Vagina (tissue), 2 donors: ENCODE measurements around the gene TMC7.

Experiments used
- CTCF ChIP-seq, 3 experiments: fragments of 450-650 bp in 2 of 3; fragments of 200-600 bp in 1 of 3; sonication (generic) in 1 of 3; IDR thresholded peaks; one replicate each; pipeline ENCODE4 v1.5.1; 2017 to 2019; ENCODE audit warnings: antibody characterized with exemption in 3 of 3, mild to moderate bottlenecking in 2 of 3, moderate library complexity in 2 of 3
- POLR2A ChIP-seq, 2 donors: fragments of 450-650 bp; IDR thresholded peaks; one replicate each; pipeline ENCODE4 v1.6.1; 2017; ENCODE audit warnings: antibody characterized with exemption in 2 of 2, mild to moderate bottlenecking in 2 of 2, moderate library complexity in 2 of 2
- POLR2AphosphoS5 ChIP-seq, 2 donors: sonication (generic); formaldehyde crosslinking; IDR thresholded peaks; one replicate each; pipeline ENCODE4 v1.9.0; 2017; ENCODE audit warnings: antibody characterized with exemption in 2 of 2, mild to moderate bottlenecking in 2 of 2, low read depth in 1 of 2; ENCODE audit not compliant: insufficient read depth in 1 of 2

DNA sequence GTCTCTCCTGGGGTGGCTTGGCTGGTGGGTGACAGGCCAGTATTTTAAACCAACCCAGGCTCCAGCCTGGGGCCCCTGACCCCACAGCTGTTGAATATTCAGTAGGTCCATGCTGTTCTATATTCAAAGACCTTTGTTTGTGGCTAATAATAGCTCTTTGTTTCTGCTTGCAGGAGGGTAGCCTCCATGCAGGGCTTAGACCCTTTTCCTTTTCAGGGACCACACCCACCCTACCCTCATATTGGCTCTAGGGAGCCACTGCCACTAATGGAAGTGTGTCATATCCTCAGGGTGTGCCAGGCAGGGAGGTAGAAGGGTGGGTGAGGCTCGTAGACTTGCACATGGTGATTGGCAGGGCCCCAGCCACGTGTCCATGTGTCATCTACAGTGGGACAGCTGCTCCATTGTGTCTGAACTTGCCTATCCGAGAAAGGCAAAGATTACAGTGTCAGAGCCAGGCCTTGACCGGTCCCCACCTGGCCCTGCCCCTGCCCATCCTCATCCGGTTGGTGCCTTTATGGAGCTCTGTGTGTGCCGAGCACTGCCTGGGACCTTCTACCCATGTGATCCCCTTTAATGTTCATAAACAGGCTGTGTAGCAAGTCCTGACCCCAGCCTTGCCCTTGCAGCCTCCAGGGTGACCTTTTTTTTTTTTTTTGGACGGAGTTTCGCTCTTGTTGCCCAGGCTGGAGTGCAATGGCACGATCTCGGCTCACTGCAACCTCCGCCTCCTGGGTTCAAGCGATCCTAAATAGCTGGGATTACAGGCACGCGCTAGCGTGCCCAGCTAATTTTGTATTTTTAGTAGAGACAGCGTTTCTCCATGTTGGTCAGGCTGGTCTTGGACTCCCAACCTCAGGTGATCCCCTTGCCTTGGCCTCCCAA, 22.1 kb downstream of the TMC7 start:
- no peak for TF ChIP-seq POLR2A (IDR thresholded peaks at IDR 0.05)
- TF ChIP-seq CTCF (IDR thresholded peaks at IDR 0.05), result no peak
- TF ChIP-seq POLR2AphosphoS5 (IDR thresholded peaks at IDR 0.05; ENCODE audit: insufficient read depth in 1 of 2, low read depth in 1 of 2), result peak; percentile 34 to 69
